NCI-H2107 (cell line): ENCODE data around the gene TENM3.

ENCODE experiments used
- DNase-seq: peaks from one replicate; lab custom pipeline; 2025; lab: John Stamatoyannopoulos, UW

The TENM3 gene

DNA sequence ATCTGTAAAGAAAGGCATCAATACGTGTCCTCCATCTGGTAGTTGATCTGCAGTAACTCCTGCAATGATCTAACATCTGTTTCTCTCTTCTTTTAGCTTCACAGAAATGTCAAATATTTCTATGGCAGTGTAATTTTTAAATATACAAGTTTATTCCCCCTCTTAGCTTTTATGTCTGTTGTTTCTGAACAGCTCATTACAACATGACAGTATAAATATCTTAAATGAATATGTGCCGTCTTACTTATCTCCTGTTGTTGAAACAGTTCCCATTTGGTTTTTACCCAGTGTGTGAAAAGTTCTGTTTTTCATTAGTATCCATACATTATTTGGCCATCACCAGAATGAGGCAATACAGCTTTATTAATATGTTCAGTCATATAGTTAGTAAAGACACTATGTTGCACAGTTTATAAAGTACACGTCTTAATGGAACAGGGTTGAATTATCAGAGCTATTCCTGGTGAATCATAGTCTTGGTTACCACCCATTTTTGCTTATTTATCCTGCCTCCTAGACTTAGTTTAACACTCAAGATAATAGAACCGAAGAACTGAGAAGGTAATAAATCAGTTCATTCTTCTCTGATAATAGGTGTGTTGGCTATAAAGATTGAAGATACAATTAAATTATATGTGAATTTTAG lies 321.6 kb downstream of the TENM3 start:
- no peak for DNase-seq

DNA sequence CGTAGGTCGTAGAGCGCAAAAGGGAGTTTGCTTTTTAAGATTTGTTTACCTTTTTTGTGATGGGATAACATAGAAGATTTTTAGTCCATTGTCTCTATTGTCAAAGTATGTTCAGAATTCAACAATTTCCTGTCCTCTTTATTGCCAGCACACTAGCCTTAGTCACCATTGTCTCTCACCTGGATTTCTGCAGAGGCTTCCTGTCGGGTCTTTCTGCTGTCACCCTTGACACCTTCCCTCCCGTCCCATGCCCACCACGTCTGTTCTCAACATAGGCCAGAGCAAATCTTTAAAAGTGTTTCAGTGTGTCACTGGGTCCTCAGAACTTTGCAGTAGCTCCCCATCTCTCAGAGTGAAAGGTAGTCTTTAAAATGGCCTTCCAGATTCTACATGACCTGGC lies 323.9 kb downstream of the TENM3 start:
- no peak for DNase-seq

GRCh38 chr4:182569561-182569960 lies 326.4 kb downstream of the TENM3 start:
- no peak for DNase-seq

- DNase-seq: no peak
Observed at GRCh38 chr4:182574706-182575105, 331.5 kb downstream of the TENM3 start.

GRCh38 chr4:182575225-182575624 lies 332.0 kb downstream of the TENM3 start:
- no peak for DNase-seq

DNA sequence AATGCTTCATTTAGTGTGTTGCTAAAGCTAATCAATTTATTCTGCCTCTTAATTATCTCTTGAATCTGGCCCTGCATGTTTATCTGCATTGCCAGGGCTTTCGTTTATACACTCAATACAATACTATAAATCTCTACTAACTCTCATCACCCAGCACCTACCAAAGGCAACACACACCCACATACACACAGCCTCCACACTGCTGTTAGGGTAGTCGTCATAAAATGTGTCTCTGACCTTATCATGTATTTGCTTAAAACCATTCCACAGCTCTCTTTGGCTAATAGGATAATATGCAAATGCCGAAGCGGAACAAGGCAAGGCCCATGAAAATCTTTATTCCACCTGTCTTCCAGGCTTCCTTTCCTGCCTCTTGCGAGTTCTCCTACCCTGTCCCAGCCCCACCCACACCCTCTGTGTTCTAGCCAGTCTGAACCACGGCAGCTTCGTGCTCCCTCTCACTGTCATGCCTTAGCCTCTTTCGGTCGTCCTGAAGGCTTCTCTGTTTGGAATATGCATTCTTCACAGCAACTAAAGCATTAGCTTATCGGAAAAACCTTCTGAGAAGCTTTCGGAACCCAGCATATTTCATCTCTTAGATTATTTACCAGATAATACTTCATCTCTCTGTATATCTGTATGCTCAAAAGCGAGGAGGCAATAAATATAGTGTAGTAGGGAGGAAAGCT lies 333.5 kb downstream of the TENM3 start:
- DNase-seq: no peak

DNA sequence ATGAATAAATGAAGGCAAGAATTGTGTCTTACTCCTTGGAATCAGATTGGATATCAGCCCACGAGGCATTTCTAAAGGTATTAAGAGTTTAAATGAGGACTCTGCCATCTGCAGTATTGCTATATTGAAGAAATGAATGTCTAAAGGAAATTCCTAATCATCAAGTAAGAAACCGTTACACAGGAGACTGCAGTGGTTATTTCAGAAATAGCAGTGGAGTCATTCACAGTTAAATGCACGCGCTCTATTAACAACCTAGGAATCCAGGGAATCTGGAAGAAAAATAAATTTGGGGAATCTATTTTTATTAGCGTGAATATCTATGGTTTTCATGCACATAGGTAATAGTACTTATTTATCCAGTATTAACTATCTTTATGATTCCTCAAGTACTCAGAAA lies 334.2 kb downstream of the TENM3 start:
- DNase-seq: no peak

DNA sequence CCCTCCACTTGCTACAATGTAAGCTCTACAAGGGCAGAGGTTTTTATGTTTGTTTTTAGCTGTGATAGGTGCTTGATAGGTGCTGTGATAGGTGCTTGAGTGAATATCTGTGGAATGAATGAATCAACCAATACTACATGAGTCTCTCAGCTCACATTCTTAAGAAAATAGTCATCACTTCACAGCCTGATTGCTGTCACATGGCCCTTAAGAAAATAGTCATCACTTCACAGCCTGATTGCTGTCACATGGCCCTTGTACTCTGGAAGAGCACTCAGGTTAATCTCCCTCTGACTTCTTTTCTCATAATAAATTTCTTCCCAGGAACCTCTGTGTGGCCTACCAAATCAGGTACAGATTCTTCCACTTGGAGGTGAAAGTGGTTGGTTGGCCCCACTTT lies 335.2 kb downstream of the TENM3 start:
- DNase-seq: no peak

GRCh38 chr4:182582245-182582644 lies 339.0 kb downstream of the TENM3 start:
- DNase-seq: no peak

DNA sequence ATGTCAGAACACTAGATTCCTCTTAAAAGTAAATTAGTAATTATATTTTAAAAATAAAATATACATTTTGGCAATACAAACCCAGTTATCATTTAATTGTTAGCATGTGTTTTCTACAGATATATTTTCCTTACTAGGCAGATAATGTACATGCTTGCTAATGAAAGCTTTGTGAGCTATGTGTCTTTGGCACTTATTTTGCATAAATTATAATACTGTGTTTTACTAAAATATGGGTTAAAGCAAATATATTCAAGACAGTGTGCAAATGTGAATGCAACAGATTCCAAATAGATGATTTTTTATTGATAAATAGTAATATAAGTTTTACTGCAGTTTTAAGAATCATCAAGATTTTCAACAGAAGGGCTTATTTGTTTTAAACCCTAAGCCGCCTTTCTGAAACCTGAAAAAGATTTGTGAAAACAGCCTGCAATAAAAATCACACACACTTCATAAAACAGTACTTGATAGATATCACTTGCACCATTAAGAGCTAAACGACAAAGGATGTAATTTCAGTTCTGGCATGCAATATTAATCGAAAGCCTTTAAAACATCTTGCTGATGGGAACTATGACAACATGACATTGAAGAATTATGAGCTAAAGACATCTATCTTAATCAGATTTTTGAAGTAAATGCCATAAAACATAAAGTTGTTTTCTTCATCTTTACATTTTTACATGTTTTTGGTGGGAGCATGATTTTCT lies 340.7 kb downstream of the TENM3 start:
- no peak for DNase-seq

GRCh38 chr4:182585321-182585720 lies 342.1 kb downstream of the TENM3 start:
- DNase-seq: no peak

- DNase-seq: no peak
Observed at GRCh38 chr4:182589100-182589499, 345.9 kb downstream of the TENM3 start.

DNA sequence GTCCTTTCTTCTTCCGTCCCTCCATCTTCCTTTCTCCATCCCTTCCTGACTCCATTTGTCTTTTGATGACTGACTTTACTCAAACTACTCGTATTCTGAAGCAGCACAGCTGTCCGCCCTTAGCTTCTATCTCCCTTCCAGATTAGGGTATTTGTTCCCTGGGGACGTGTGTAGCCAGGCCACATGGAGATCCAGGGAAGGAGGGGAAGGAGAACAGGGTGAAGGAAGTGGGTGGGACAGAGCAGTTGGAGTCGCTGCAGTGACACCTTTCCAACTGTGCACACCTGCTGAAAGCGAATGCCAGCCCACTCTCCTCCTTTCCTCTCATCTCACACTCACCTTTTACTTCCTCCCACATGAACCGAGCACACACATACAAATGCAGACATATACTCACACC lies 350.2 kb downstream of the TENM3 start:
- no peak for DNase-seq

DNA sequence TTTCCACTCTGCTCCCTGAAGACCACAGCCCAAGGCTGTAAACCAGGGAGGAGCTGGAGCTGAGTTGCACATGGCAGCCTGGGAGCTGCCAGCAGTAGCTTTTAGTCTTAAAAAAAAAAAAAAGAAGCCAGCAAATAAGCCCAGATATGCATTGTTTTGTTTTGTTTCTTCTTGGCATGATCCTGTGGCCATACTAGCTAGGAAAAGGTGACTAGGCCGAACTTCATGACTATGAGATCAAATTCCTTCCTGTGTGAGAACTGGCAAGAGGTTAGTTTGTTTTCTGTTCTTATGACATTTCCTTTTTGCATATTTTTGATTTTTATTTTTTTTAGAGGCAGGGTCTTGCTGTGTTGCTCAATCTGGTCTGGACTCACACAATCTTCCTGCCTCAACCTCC lies 350.7 kb downstream of the TENM3 start:
- DNase-seq: no peak

DNA sequence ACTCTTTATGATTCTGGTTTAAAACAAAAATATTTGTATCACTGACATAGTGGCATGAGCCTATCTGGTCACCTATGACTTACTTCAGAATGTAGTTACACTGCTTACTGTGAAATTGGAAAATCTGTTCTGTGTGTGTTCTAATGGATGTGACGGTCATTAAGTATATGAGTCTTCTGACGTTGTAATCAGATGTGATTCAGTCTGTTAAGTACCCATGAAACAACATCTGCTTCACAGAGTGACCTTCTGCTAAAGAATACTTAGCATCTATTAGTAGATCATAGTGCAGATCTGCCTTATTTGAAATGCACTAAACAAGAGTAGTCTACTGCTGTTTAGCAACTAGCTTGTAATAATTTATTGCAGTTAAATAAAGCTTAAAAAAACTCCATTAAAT lies 356.9 kb downstream of the TENM3 start:
- DNase-seq: no peak

DNA sequence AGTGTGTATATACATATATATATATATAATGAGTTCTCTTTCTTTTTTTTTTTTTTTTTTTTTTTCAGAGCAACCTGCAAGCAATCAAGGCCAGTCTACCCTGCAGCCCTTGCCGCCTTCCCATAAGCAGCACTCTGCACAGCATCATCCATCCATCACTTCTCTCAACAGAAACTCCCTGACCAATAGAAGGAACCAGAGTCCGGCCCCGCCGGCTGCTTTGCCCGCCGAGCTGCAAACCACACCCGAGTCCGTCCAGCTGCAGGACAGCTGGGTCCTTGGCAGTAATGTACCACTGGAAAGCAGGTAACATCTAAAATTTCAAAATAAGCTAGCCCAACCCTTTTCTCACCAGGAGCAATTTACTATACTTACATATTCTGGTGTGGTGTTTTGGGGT lies 357.7 kb downstream of the TENM3 start:
- no peak for DNase-seq

DNA sequence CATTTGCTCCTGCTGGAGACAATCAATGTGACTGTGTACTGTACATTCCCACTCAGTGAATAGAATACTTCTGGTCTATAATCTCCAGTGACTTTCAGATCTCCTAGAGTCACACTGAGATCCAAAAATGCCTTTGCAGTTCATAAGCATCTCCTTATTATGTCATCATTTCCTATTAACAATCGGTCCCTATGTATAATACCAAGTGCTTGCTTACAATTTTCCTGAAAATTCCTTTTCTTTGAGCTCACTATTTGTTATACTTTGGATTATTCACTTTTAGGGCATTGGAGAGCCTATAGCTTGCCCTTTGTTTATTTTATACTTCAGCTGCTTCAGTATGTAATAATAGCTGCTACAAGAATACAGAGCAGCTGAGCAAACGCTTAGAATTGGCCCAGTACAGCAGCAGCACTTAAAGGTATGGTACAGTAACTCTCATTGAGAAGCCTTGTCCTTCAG lies 361.0 kb downstream of the TENM3 start:
- no peak for DNase-seq

DNA sequence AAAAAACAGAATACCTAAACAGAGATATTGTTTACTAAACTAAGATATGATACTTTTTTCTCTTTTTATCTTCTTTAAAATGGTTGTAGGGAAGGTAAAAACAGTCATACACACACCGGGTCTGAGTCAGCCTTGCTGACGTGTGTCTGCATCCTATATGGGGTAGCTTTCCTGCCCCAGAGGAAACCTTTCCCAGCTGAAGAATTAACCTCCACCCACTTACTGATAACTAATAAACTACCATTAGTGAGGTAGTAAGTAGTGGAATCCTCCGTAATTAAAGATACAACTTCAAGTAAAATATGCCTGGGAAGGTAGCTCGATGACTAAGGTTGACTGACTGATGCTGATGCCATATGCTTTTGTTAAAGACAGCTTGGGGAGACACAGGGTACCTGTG lies 361.8 kb downstream of the TENM3 start:
- DNase-seq: no peak

DNA sequence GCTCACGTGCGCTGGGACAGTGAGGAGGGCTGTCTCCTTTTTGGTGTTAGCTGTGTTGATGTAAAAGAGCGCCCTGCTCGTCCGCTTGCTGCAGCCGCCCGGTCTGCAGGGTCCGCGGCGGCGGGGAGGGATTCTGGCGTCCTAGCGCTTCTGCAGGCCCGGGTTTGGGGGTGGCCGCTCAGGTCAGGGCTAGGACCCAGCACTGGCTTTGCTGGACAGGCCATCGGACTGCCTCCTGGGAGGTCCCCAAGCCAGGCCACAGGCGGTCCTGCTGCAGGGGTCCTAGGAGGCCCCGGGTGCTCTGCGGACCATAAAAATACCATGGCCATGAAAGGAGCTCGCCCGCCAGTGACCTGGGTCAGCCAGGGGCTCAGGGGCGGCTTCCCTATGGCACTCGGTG lies 365.3 kb downstream of the TENM3 start:
- no peak for DNase-seq

- DNase-seq: no peak
Observed at GRCh38 chr4:182616476-182616875, 373.3 kb downstream of the TENM3 start.

DNA sequence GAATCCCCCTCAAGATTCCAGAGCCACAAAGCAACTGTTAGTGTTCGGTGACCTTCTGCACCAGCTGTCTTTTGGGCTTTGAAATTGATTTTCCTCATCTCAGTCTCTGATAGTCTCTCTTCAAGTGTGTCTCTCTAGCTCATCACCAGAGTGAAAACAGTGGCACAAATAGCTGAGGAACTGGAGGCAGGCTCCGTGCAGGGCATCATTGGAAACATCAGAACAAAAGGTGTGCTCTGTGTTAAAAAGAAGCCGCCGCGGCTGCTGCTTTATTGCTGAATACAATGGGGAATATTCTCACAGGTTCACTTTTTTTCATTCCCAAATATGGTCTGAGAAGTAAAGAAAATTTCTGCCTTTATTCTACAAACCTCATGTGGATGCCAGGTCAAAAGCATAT lies 376.5 kb downstream of the TENM3 start:
- DNase-seq: no peak

DNA sequence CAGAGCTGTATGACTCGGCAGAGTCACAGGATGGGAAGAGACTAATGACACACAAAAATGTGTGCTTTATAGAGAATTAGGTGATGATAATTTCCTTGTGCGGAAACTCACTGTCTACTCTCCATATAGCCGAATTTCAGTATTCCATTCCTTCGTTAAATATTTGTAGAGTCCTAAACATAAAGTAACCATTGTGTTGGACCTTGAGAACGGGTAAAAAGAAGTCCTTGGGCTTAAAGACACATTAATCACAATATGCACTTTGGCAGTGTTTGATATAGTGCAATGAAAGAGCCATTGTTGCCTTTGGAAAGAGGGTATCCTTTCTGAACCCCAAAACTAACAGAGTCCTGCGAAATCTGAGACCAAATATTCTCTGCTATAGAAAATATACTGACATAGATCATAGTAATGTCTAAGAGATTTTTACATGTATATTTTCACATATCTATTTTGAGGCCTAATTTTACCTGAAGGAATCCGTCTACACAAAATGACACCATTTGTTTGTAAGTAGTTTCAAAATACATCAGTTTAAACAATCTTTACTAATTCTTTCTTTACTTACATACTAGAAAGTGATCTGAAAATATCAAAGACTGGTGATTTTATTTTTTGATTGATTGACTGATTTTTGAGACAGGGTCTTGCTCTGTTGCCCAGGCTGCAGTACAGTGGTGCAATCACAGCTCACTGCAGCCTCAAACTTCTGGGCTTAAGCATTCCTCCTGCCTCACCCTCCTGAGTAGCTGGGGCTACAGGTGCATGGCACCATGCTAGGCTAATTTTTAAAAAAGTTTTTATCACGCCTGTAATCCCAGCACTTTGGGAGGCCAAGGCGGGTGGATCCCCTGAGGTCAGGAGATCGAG lies 377.1 kb downstream of the TENM3 start:
- DNase-seq: no peak
